B cell (primary cell): Measurements from ENCODE around the gene ZNF777. TPM values are rescaled to one million over a fixed set of nuclear protein-coding genes. Genes with fewer than 3 reads are reported as not detected.

Source experiments
- ATAC-seq: fragments of 200-7000 bp; cut with Tn5 transposase; one replicate; pipeline ENCODE4 v1.10.0; 2021; ENCODE audit warnings: low read depth, mild to moderate bottlenecking, moderate number of reproducible peaks, moderate library complexity
- CTCF ChIA-PET: fragments of 350-600 bp; sonication (Branson Sonifier 250); formaldehyde crosslinking; loops from one replicate; lab custom pipeline; 2021; ENCODE audit warnings: antibody characterized with exemption, inconsistent platforms; lab: Charles Lee
- POLR2A ChIA-PET: fragments of 350-600 bp; sonication (Branson Sonifier 250); formaldehyde crosslinking; loops from one replicate; lab custom pipeline; 2021; ENCODE audit warnings: antibody characterized with exemption; lab: Charles Lee
- DNase-seq: peaks from one replicate; pipeline ENCODE4 v3.0.0; 2013
- H2AFZ ChIP-seq: 2 replicates; pipeline ENCODE4 v1.6.1; 2012; ENCODE audit warnings: mild to moderate bottlenecking, low read depth, low read length; ENCODE audit not compliant: insufficient read depth, poor library complexity, severe bottlenecking
- H3K27ac ChIP-seq, 2 donors: 1 replicate in 1 of 2; 2 replicates in 1 of 2; pipeline ENCODE4 v1.5.1; 2012 to 2013; ENCODE audit warnings: low read length in 2 of 2, mild to moderate bottlenecking in 2 of 2, moderate library complexity in 1 of 2
- H3K27me3 ChIP-seq, 4 experiments: fragments of 200-600 bp in 1 of 4; sonication (generic) in 1 of 4; replicated peaks in 1 of 4; 1 replicate in 2 of 4; 2 replicates in 2 of 4; pipeline versions ENCODE4 v1.6.1 to v1.7.0; 2013 to 2016; ENCODE audit warnings: low read length in 3 of 4, mild to moderate bottlenecking in 2 of 4, mixed read lengths in 1 of 4, moderate library complexity in 1 of 4; ENCODE audit not compliant: insufficient read depth in 4 of 4, control insufficient read depth in 3 of 4; ENCODE audit errors: control extremely low read depth in 1 of 4
- H3K36me3 ChIP-seq, 2 experiments: replicated peaks in 1 of 2; 1 replicate in 1 of 2; 2 replicates in 1 of 2; pipeline versions ENCODE4 v1.6.1 to v1.7.1; 2013; ENCODE audit warnings: low read length in 1 of 2; ENCODE audit not compliant: insufficient read depth in 2 of 2, control insufficient read depth in 1 of 2; ENCODE audit errors: control extremely low read depth in 1 of 2, extremely low read depth in 1 of 2
- H3K4me1 ChIP-seq, 2 donors: fragments of 200-600 bp in 1 of 2; sonication (generic) in 1 of 2; 1 replicate in 1 of 2; 2 replicates in 1 of 2; pipeline versions ENCODE4 v1.5.1 to v1.6.1; 2013 to 2017; ENCODE audit warnings: low read length in 2 of 2; ENCODE audit not compliant: control insufficient read depth in 2 of 2, insufficient read depth in 2 of 2
- H3K4me2 ChIP-seq: replicated peaks from 2 replicates; pipeline ENCODE3; 2012; ENCODE audit warnings: mild to moderate bottlenecking, low read depth, low read length; ENCODE audit not compliant: poor library complexity, severe bottlenecking
- H3K4me3 ChIP-seq, 5 experiments: fragments of 200-600 bp in 1 of 5; sonication (generic) in 1 of 5; 1 replicate in 3 of 5; 2 replicates in 2 of 5; pipeline versions ENCODE4 v1.5.1 to v1.7.0; 2011 to 2016; ENCODE audit warnings: low read length in 4 of 5, mild to moderate bottlenecking in 4 of 5, low read depth in 2 of 5, control low read depth in 1 of 5, moderate library complexity in 1 of 5; ENCODE audit not compliant: insufficient read depth in 1 of 5; ENCODE audit errors: control extremely low read depth in 1 of 5, extremely low read depth in 1 of 5
- H3K79me2 ChIP-seq: fragments of 200-600 bp; sonication (generic); one replicate; pipeline ENCODE4 v1.6.0; 2016; ENCODE audit warnings: low read length; ENCODE audit not compliant: control insufficient read depth, insufficient read depth
- H3K9ac ChIP-seq: fragments of 200-600 bp; sonication (generic); 2 replicates; pipeline ENCODE4 v1.6.1; 2017; ENCODE audit warnings: mild to moderate bottlenecking, low read length, moderate library complexity
- H3K9me3 ChIP-seq, 3 donors: one replicate each; pipeline versions ENCODE4 v1.6.1 to v1.7.1; 2013; ENCODE audit warnings: low read length in 2 of 3; ENCODE audit not compliant: control insufficient read depth in 2 of 3, insufficient read depth in 1 of 3; ENCODE audit errors: control extremely low read depth in 1 of 3
- H4K20me1 ChIP-seq: 2 replicates; pipeline ENCODE4 v1.6.0; 2012; ENCODE audit warnings: mild to moderate bottlenecking, low read length; ENCODE audit not compliant: insufficient read depth, control insufficient read depth, poor library complexity, severe bottlenecking
- H3K27ac Mint-ChIP-seq: one replicate; pipeline ENCODE4 v1.8.0; 2021; ENCODE audit warnings: mixed read lengths
- H3K27me3 Mint-ChIP-seq: one replicate; pipeline ENCODE4 v1.8.0; 2021; ENCODE audit warnings: mixed read lengths
- H3K4me1 Mint-ChIP-seq: one replicate; pipeline ENCODE4 v1.8.0; 2021; ENCODE audit warnings: mixed read lengths
- H3K4me3 Mint-ChIP-seq: one replicate; pipeline ENCODE4 v1.8.0; 2021; ENCODE audit warnings: mixed read lengths
- H3K9me3 Mint-ChIP-seq: one replicate; pipeline ENCODE4 v1.8.0; 2022; ENCODE audit warnings: mixed read lengths; ENCODE audit not compliant: insufficient read depth
- EZH2 ChIP-seq: IDR thresholded peaks from 2 replicates; pipeline ENCODE4 v1.6.1; 2012; ENCODE audit warnings: borderline replicate concordance, low read depth, mild to moderate bottlenecking, moderate library complexity, low read length; ENCODE audit not compliant: insufficient read depth, poor library complexity, severe bottlenecking
- WGBS: methylation state at CpG from one replicate; pipeline ENCODE4 v1.1.5; 2013; ENCODE audit warnings: missing lambda C conversion rate; ENCODE audit not compliant: insufficient coverage; 5-methylcytosine and 5-hydroxymethylcytosine counted together
- intact Hi-C: fragments of 100-400 bp; cut with micrococcal nuclease; formaldehyde crosslinking; loops from one replicate; pipeline ENCODE4 v1.10.0; 2022
- polyA plus RNA-seq: library from polyadenylated mRNA; depleted of rRNA; stranded (reverse); fragments of >200 nt; gene quantifications from 2 replicates; pipeline ENCODE4 v1.2.3, GENCODE V29; 2012
- total RNA-seq, 2 donors: library from RNA; stranded (reverse); fragments of 120-200 nt in 1 of 2; gene quantifications; 1 replicate in 1 of 2; 2 replicates in 1 of 2; pipeline versions ENCODE4 v1.2.3 to v1.2.4, GENCODE V29; 2013 to 2022
- TF ChIP-seq, protein P1 (sequence below): fragments of 200-600 bp; IDR thresholded peaks from one replicate; pipeline ENCODE4 v1.8.0; 2022; ENCODE audit warnings: antibody characterized with exemption, mild to moderate bottlenecking

ZNF777 gene
- total and polyA plus RNA-seq, 2 donors (not counting 1 experiment from before 2014, with no cell fraction given), result 8.3 to 16.0 TPM

GRCh38 chr7:149455175-149455950, 5.5 kb downstream of the ZNF777 start:
- H3K27me3 Mint-ChIP-seq, result no peaks in the 10 kb centered on the region
- Histone ChIP-seq H4K20me1 (peaks cover 28% of the 10 kb centered on the region), H3K4me3 (no peak overlapping the region), H3K9ac (no peak overlapping the region), H3K36me3 (peaks cover 0 to 43% of the 10 kb centered on the region in 2 experiments), H3K4me2 (no peak overlapping the region), H3K4me1 (peaks cover 7 to 8% of the 10 kb centered on the region in 2 donors), H3K27ac (no peak overlapping the region), H3K9me3 (no peaks in the 10 kb centered on the region), H2AFZ (no peak overlapping the region), H3K27me3 (no peaks in the 10 kb centered on the region), H3K79me2 (peaks cover 31% of the 10 kb centered on the region)
- no peak overlapping the region for H3K27ac Mint-ChIP-seq
- TF ChIP-seq, protein P1, sequence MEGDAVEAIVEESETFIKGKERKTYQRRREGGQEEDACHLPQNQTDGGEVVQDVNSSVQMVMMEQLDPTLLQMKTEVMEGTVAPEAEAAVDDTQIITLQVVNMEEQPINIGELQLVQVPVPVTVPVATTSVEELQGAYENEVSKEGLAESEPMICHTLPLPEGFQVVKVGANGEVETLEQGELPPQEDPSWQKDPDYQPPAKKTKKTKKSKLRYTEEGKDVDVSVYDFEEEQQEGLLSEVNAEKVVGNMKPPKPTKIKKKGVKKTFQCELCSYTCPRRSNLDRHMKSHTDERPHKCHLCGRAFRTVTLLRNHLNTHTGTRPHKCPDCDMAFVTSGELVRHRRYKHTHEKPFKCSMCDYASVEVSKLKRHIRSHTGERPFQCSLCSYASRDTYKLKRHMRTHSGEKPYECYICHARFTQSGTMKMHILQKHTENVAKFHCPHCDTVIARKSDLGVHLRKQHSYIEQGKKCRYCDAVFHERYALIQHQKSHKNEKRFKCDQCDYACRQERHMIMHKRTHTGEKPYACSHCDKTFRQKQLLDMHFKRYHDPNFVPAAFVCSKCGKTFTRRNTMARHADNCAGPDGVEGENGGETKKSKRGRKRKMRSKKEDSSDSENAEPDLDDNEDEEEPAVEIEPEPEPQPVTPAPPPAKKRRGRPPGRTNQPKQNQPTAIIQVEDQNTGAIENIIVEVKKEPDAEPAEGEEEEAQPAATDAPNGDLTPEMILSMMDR, result no peak
- no peak for TF ChIP-seq EZH2
- H3K4me3 Mint-ChIP-seq, result no peak overlapping the region
- H3K4me1 Mint-ChIP-seq, result peaks cover 18% of the 10 kb centered on the region
- ATAC-seq, result no peak
- ChIA-PET POLR2A (no interaction called here), CTCF (no interaction called here)
- intact Hi-C loops, result no loop called here
- no peak for DNase-seq
- H3K9me3 Mint-ChIP-seq, result no peaks in the 10 kb centered on the region
- 96% methylated on average over 24 of the region's 24 CpGs for WGBS

DNA sequence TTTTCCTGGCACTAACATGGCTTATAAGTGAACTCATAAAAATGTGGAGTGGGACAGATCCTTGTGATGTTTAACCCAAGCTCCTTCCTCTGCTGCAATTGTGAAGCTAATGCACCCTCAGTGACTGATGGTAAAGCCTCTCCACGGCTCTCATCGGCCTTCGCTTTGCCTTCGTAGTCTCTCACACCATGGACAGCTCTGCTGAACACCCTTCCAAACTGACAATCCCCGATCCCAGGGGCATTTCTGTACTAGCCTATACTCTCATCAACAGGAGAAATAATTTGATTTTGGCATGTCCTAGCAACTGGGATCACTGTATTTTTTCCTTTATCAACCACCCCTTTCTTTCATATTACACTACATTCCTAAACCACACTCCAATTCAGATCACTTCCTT, 6.1 kb downstream of the ZNF777 start:
- POLR2A ChIA-PET, result no interaction called here
- H3K27ac ChIP-seq, result no peak overlapping the region
- H3K36me3 ChIP-seq, result peaks cover 0 to 49% of the 10 kb centered on the region in 2 experiments
- Mint-ChIP-seq H3K27me3 (no peaks in the 10 kb centered on the region), H3K9me3 (no peaks in the 10 kb centered on the region), H3K27ac (no peak overlapping the region), H3K4me3 (no peak overlapping the region), H3K4me1 (peaks cover 18% of the 10 kb centered on the region)
- no peak overlapping the region for H2AFZ ChIP-seq
- H3K4me1 ChIP-seq, result peaks cover 7 to 8% of the 10 kb centered on the region in 2 donors
- H3K79me2 ChIP-seq, result peaks cover 31% of the 10 kb centered on the region
- no peaks in the 10 kb centered on the region for H3K9me3 ChIP-seq
- 95% methylated on average over 5 of the region's 5 CpGs for WGBS
- TF ChIP-seq, protein P1, result no peak
- TF ChIP-seq EZH2, result no peak
- intact Hi-C loops, result no loop called here
- ATAC-seq (no peak), DNase-seq (no peak)
- CTCF ChIA-PET, result interaction anchor here (1.1 kb wide), 1 partner anchor 32 kb away, joined by 3 read pairs; no protein-coding TSS in a partner anchor
- no peaks in the 10 kb centered on the region for H3K27me3 ChIP-seq
- H3K4me2 ChIP-seq, result no peak overlapping the region
- H4K20me1 ChIP-seq, result peaks cover 28% of the 10 kb centered on the region
- no peak overlapping the region for H3K4me3 ChIP-seq
- H3K9ac ChIP-seq, result no peak overlapping the region
